Kidney (tissue), 14 donors: ENCODE data around the gene TSSK6. TPM values are rescaled to one million over a fixed set of nuclear protein-coding genes. Genes with fewer than 3 reads are reported as not detected.

ENCODE experiments used
- DNase-seq, 5 donors: peaks; one replicate each; pipeline ENCODE4 v3.0.0-alpha.2; 2013 to 2020
- FAIRE-seq: peaks from 2 replicates; lab custom pipeline; 2012; peaks lifted over from hg19 to GRCh38; lab: Jason Lieb, UNC
- H3K27ac ChIP-seq, 2 donors: one replicate each; pipeline ENCODE4 v1.7.0; 2013; ENCODE audit warnings: low read depth in 2 of 2, low read length in 2 of 2, inconsistent platforms in 1 of 2
- H3K27me3 ChIP-seq: one replicate; pipeline ENCODE4 v1.7.1; 2013; ENCODE audit warnings: low read length, inconsistent platforms; ENCODE audit not compliant: control insufficient read depth, insufficient read depth
- H3K36me3 ChIP-seq, 3 donors: one replicate each; pipeline versions ENCODE4 v1.7.0 to v1.7.1; 2013; ENCODE audit warnings: low read length in 3 of 3, control low read depth in 1 of 3, inconsistent platforms in 1 of 3; ENCODE audit not compliant: insufficient read depth in 3 of 3, control insufficient read depth in 2 of 3
- H3K4me1 ChIP-seq, 3 donors: one replicate each; pipeline versions ENCODE4 v1.7.0 to v1.7.1; 2013; ENCODE audit warnings: low read length in 3 of 3, inconsistent platforms in 1 of 3, low read depth in 1 of 3; ENCODE audit not compliant: control insufficient read depth in 2 of 3, insufficient read depth in 2 of 3
- H3K4me3 ChIP-seq, 3 donors: one replicate each; pipeline versions ENCODE4 v1.7.0 to v1.8.1; 2013; ENCODE audit warnings: low read length in 3 of 3, control low read depth in 1 of 3, inconsistent platforms in 1 of 3
- H3K9ac ChIP-seq, 3 donors: one replicate each; pipeline versions ENCODE4 v1.7.0 to v1.7.1; 2013; ENCODE audit warnings: low read length in 3 of 3, control low read depth in 1 of 3, inconsistent platforms in 1 of 3
- H3K9me3 ChIP-seq, 3 donors: one replicate each; pipeline versions ENCODE4 v1.7.0 to v1.7.1; 2013; ENCODE audit warnings: low read length in 3 of 3, control low read depth in 1 of 3, inconsistent platforms in 1 of 3; ENCODE audit not compliant: control insufficient read depth in 2 of 3, insufficient read depth in 1 of 3
- intact Hi-C: fragments of 100-400 bp; cut with DNase I; formaldehyde crosslinking; loops from one replicate; pipeline ENCODE4 v1.11.1; 2022
- polyA plus RNA-seq: library from polyadenylated mRNA; stranded (reverse); fragments of 350-450 nt; fragmentation: Illumina TruSeq; extraction: RNeasy Lipid Tissue Mini Kit (QIAGEN cat#74804); gene quantifications from one replicate; pipeline ENCODE4 v1.2.3, GENCODE V29; 2014; ENCODE audit warnings: low read depth, low replicate concordance; ENCODE audit not compliant: insufficient read depth
- total RNA-seq: library from RNA; stranded (reverse); fragmentation: NEBNext Ultra II Directional; extraction: Animal tissue kit (Norgen Biotek cat#: 25700); gene quantifications from one replicate; pipeline ENCODE4 v1.2.1, GENCODE V29; 2021
- TF ChIP-seq, protein P1 (sequence below): IDR thresholded peaks from 3 replicates; pipeline ENCODE4 v1.5.1; 2012; ENCODE audit warnings: mild to moderate bottlenecking, moderate library complexity, borderline replicate concordance; ENCODE audit not compliant: insufficient read depth; ENCODE audit errors: extremely low read depth
- donor health status: control.
- donor health status: control.
- donor health status: control.
- donor health status: control.
- donor health status: control.
- donor health status: DM: yes; HTN: yes; CAD: no.
- donor health status: Normal renal cell carcinoma (clear cell type).

The TSSK6 gene
- total and polyA plus RNA-seq, 2 donors from 2014 or later, result 1.4 to 3.7 TPM

- Histone ChIP-seq H3K27me3 (no peaks in the 10 kb centered on the region), H3K27ac (no peak overlapping the region), H3K4me3 (no peak overlapping the region), H3K36me3 (peaks cover 2 to 27% (median 22%) of the 10 kb centered on the region in 3 donors), H3K9ac (no peak overlapping the region), H3K9me3 (no peaks in the 10 kb centered on the region), H3K4me1 (peaks cover 10 to 31% (median 29%) of the 10 kb centered on the region in 3 donors)
- peak in 1 of 5 donors; percentile 79 for DNase-seq
- FAIRE-seq, result no peak
- intact Hi-C loops, result loop anchor here (10.0 kb wide), 1 partner anchor 127 kb away; no protein-coding TSS in a partner anchor
- TF ChIP-seq, protein P1, sequence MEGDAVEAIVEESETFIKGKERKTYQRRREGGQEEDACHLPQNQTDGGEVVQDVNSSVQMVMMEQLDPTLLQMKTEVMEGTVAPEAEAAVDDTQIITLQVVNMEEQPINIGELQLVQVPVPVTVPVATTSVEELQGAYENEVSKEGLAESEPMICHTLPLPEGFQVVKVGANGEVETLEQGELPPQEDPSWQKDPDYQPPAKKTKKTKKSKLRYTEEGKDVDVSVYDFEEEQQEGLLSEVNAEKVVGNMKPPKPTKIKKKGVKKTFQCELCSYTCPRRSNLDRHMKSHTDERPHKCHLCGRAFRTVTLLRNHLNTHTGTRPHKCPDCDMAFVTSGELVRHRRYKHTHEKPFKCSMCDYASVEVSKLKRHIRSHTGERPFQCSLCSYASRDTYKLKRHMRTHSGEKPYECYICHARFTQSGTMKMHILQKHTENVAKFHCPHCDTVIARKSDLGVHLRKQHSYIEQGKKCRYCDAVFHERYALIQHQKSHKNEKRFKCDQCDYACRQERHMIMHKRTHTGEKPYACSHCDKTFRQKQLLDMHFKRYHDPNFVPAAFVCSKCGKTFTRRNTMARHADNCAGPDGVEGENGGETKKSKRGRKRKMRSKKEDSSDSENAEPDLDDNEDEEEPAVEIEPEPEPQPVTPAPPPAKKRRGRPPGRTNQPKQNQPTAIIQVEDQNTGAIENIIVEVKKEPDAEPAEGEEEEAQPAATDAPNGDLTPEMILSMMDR, result no peak
Measured at GRCh38 chr19:19492026-19492610, 23.2 kb downstream of the TSSK6 start.

- TF ChIP-seq, protein P1, result no peak
- Histone ChIP-seq H3K9ac (no peak overlapping the region), H3K27ac (peak overlapping the region in 1 of 2 donors; percentile 24), H3K27me3 (no peaks in the 10 kb centered on the region), H3K4me3 (no peak overlapping the region), H3K36me3 (peaks cover 2 to 21% (median 21%) of the 10 kb centered on the region in 3 donors), H3K4me1 (peaks cover 10 to 37% (median 35%) of the 10 kb centered on the region in 3 donors), H3K9me3 (no peaks in the 10 kb centered on the region)
- DNase-seq (peak in 2 of 5 donors; percentile 34 to 75), FAIRE-seq (no peak)
- intact Hi-C loops, result loop anchor here (10.0 kb wide), 1 partner anchor 127 kb away; no protein-coding TSS in a partner anchor
Measured at GRCh38 chr19:19491321-19492025, 23.9 kb downstream of the TSSK6 start.

DNA sequence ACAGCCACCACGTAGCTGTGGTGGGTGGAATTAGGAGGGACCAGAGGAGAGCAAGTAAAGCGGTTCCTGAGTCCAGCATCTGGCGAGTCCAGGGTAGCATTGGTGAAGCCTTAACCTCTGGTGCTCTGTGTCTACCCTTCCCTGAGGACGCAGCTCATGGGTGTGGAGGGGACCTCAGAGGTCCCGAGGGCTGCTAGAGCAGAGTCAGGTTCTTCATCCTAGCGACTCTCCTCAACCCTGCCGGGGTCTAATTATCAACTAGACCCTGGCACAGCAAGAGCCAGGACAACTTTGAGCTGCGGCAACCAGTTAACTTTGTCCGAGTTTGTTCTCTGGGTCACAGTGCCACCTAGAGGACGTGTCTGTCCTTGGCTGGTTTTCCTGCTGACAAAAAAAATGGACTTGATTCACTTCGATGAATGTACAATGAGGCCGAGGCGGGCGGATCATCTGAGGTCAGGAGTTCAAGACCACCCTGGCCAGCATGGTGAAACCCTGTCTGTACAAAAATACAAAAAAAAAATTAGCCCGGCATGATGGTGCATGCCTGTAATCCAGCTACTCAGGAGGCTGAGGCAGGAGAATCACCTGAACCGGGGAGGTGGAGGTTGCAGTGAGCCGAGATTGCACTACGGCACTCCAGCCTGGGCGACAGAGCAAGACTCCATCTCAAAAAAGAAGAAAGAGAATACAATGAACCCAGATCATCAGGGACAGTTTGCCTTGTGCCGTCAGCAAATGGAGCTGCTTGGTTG lies 25.0 kb downstream of the TSSK6 start:
- peak; percentile 25 for FAIRE-seq
- H3K9ac ChIP-seq, result peak overlapping the region in 1 of 3 donors; percentile 60

More for the DNA sequence above, 25.0 kb downstream of the TSSK6 start:
- Histone ChIP-seq H3K9me3 (no peaks in the 10 kb centered on the region), H3K4me3 (peak overlapping the region in 2 of 3 donors; percentile 16 to 43), H3K27me3 (no peaks in the 10 kb centered on the region), H3K36me3 (peaks cover 0 to 13% (median 12%) of the 10 kb centered on the region in 3 donors), H3K4me1 (peaks cover 10 to 47% (median 37%) of the 10 kb centered on the region in 3 donors), H3K27ac (peak overlapping the region; percentile 80 to 91)
- intact Hi-C loops, result loop anchor here (10.0 kb wide), 1 partner anchor 126 kb away; no protein-coding TSS in a partner anchor
- TF ChIP-seq, protein P1, result peak; percentile 94
- DNase-seq, result peak; percentile 83 to 96 (median 92)
